GM21360 (cell line): ENCODE measurements around the gene PKP4.
"Not testable (repeated sequence)": the region's sequence is repeated elsewhere in the genome, so short reads cannot be mapped to it uniquely, and the experiment has no call there.

Experiments
- ATAC-seq: cut with Tn5 transposase; IDR thresholded peaks from one replicate; pipeline ENCODE4 v1.9.1; 2021; ENCODE audit warnings: mild to moderate bottlenecking, moderate library complexity; ENCODE audit not compliant: unreplicated experiment

PKP4 gene

GRCh38 chr2:158456309-158457066 lies at the start of gene PKP4, which contains the start of gene CCDC148:
TSS of gene PKP4 (plus strand) at chr2:158456952. CDS start at chr2:158533185, 76,233 bp downstream.
TSS of gene CCDC148 (minus strand) at chr2:158456753. CDS start at chr2:158456439, 314 bp downstream.
- ATAC-seq: peak; percentile 95

- no peak for ATAC-seq
Measured at GRCh38 chr2:158407031-158407430, 49.7 kb upstream of the PKP4 start.

GRCh38 chr2:158410132-158410531 lies 46.6 kb upstream of the PKP4 start:
- ATAC-seq: no peak

GRCh38 chr2:158411748-158412147 lies 45.0 kb upstream of the PKP4 start:
- no peak for ATAC-seq

GRCh38 chr2:158412206-158412605 lies 44.5 kb upstream of the PKP4 start:
- no peak for ATAC-seq

- no peak for ATAC-seq
Measured at GRCh38 chr2:158413581-158413980, 43.2 kb upstream of the PKP4 start.

GRCh38 chr2:158414538-158414937 lies 42.2 kb upstream of the PKP4 start:
- ATAC-seq: no peak

- ATAC-seq: no peak
Measured at GRCh38 chr2:158432117-158432516, 24.6 kb upstream of the PKP4 start.

GRCh38 chr2:158433716-158434115 lies 23.0 kb upstream of the PKP4 start:
- ATAC-seq: not testable (repeated sequence)

- ATAC-seq: not testable (repeated sequence)
Measured at GRCh38 chr2:158439062-158439461, 17.7 kb upstream of the PKP4 start.

GRCh38 chr2:158443606-158444005 lies 13.1 kb upstream of the PKP4 start:
- ATAC-seq: no peak

GRCh38 chr2:158457092-158457825 lies 507 bp downstream of the PKP4 start:
- ATAC-seq: peak; percentile 24

GRCh38 chr2:158457826-158458616 lies 1.3 kb downstream of the PKP4 start:
- ATAC-seq: peak; percentile 43

GRCh38 chr2:158458617-158458920 lies 1.8 kb downstream of the PKP4 start:
- no peak for ATAC-seq

GRCh38 chr2:158459161-158460003 lies 2.6 kb downstream of the PKP4 start:
- ATAC-seq: no peak

- no peak for ATAC-seq
Measured at GRCh38 chr2:158460632-158461297, 4.0 kb downstream of the PKP4 start.

GRCh38 chr2:158463496-158464095 lies 6.8 kb downstream of the PKP4 start:
- ATAC-seq: no peak

GRCh38 chr2:158464426-158465281 lies 7.9 kb downstream of the PKP4 start:
- peak; percentile 58 for ATAC-seq

GRCh38 chr2:158467248-158467647 lies 10.5 kb downstream of the PKP4 start:
- ATAC-seq: no peak
